Measurements from ENCODE around the gene SLC5A8. TPM values are rescaled to one million over a fixed set of nuclear protein-coding genes. Genes with fewer than 3 reads are reported as not detected.
"Not testable (repeated sequence)": the region's sequence is repeated elsewhere in the genome, so short reads cannot be mapped to it uniquely, and the experiment has no call there.

Gene SLC5A8
- total and polyA plus RNA-seq, 9 donors: 0.08 to 1.6 (median 0.49) TPM; not detected in 1

GRCh38 chr12:101172316-101172715, 37.7 kb downstream of the SLC5A8 start:
- no peaks in the 10 kb centered on the region for H3K27me3 ChIP-seq
- no peak overlapping the region for H3K4me3 ChIP-seq
- WGBS, 3 donors: 57 to 60% (median 58%) methylated on average over 5 of the region's 5 CpGs
- no peak for DNase-seq
- TF ChIP-seq CTCF (IDR thresholded peaks at IDR 0.05): no peak
- no peaks in the 10 kb centered on the region for H3K9me3 ChIP-seq
- H3K36me3 ChIP-seq: no peaks in the 10 kb centered on the region
- intact Hi-C loops (cut with DNase I): no loop called here
- no peaks in the 10 kb centered on the region for H3K4me1 ChIP-seq (ENCODE audit: insufficient read depth)
- no peak overlapping the region for H3K27ac ChIP-seq

GRCh38 chr12:101168001-101168400, 42.0 kb downstream of the SLC5A8 start:
- no peak for DNase-seq
- Histone ChIP-seq H3K36me3 (no peaks in the 10 kb centered on the region), H3K27ac (no peak overlapping the region), H3K9me3 (no peaks in the 10 kb centered on the region), H3K27me3 (no peaks in the 10 kb centered on the region), H3K4me3 (no peak overlapping the region), H3K4me1 (ENCODE audit: insufficient read depth) (no peaks in the 10 kb centered on the region)
- intact Hi-C loops (cut with DNase I): no loop called here
- 92 to 97% (median 95%) methylated on average over 5 of the region's 5 CpGs for WGBS, 3 donors
- no peak for TF ChIP-seq EP300 (IDR thresholded peaks at IDR 0.05)
- TF ChIP-seq POLR2A (IDR thresholded peaks at IDR 0.05): no peak
- no peak for TF ChIP-seq CTCF (IDR thresholded peaks at IDR 0.05)

GRCh38 chr12:101166866-101167265, 43.2 kb downstream of the SLC5A8 start:
- H3K4me1 ChIP-seq (ENCODE audit: insufficient read depth): no peaks in the 10 kb centered on the region
- no peaks in the 10 kb centered on the region for H3K9me3 ChIP-seq
- no peak overlapping the region for H3K4me3 ChIP-seq
- TF ChIP-seq CTCF (IDR thresholded peaks at IDR 0.05) (no peak), EP300 (IDR thresholded peaks at IDR 0.05) (no peak), POLR2A (IDR thresholded peaks at IDR 0.05) (no peak)
- no peaks in the 10 kb centered on the region for H3K27me3 ChIP-seq
- intact Hi-C loops (cut with DNase I): no loop called here
- WGBS, 3 donors: 17 to 37% (median 32%) methylated on average over 5 of the region's 5 CpGs
- no peak for DNase-seq
- no peaks in the 10 kb centered on the region for H3K36me3 ChIP-seq
- H3K27ac ChIP-seq: no peak overlapping the region

- H3K4me1 ChIP-seq (ENCODE audit: insufficient read depth): no peaks in the 10 kb centered on the region
- 63 to 67% (median 66%) methylated on average over 4 of the region's 4 CpGs for WGBS, 3 donors
- intact Hi-C loops (cut with DNase I): no loop called here
- H3K9me3 ChIP-seq: no peaks in the 10 kb centered on the region
- no peak overlapping the region for H3K4me3 ChIP-seq
- DNase-seq: no peak
- no peaks in the 10 kb centered on the region for H3K36me3 ChIP-seq
- H3K27ac ChIP-seq: no peak overlapping the region
- TF ChIP-seq POLR2A (IDR thresholded peaks at IDR 0.05) (no peak), EP300 (IDR thresholded peaks at IDR 0.05) (no peak), CTCF (IDR thresholded peaks at IDR 0.05) (no peak)
- no peaks in the 10 kb centered on the region for H3K27me3 ChIP-seq
Observed at GRCh38 chr12:101165319-101165718, 44.7 kb downstream of the SLC5A8 start.

GRCh38 chr12:101145777-101146431, 64.1 kb downstream of the SLC5A8 start:
- H3K27ac ChIP-seq; H3K36me3 ChIP-seq; H3K27me3 ChIP-seq; DNase-seq; intact Hi-C loops (cut with DNase I); H3K9me3 ChIP-seq; H3K4me1 ChIP-seq (ENCODE audit: insufficient read depth); H3K4me3 ChIP-seq: not testable (repeated sequence)
- WGBS, 3 donors: 87 to 92% (median 92%) methylated on average over 35 of the region's 35 CpGs

Measured in ovary (tissue), 9 donors.